GM23248 (cell line): Measurements from ENCODE around the gene WDPCP.
"Not testable (repeated sequence)": the region's sequence is repeated elsewhere in the genome, so short reads cannot be mapped to it uniquely, and the experiment has no call there.

ENCODE experiments used
- EZH2 ChIP-seq: fragments of 200-600 bp; sonication (generic); IDR thresholded peaks from 2 replicates; pipeline ENCODE4 v1.6.1; 2018; ENCODE audit warnings: antibody characterized with exemption, mild to moderate bottlenecking; ENCODE audit not compliant: insufficient read depth, poor library complexity, severe bottlenecking
- EZH2phosphoT487 ChIP-seq: fragments of 200-600 bp; sonication (generic); IDR thresholded peaks from 2 replicates; pipeline ENCODE4 v1.6.1; 2018; ENCODE audit warnings: antibody characterized with exemption, moderate library complexity, mild to moderate bottlenecking, low read depth; ENCODE audit not compliant: insufficient read depth

GRCh38 chr2:63357722-63358121 is 230.6 kb downstream of the WDPCP start:
- not testable (repeated sequence) for TF ChIP-seq EZH2, EZH2phosphoT487
